GM10248 (cell line): ENCODE data around the gene NUMB.

Experiments
- CTCF ChIA-PET: fragments of 300-600 bp; sonication (Branson Sonifier 250); formaldehyde crosslinking; extraction: SDS; loops from one replicate; lab custom pipeline; 2021; ENCODE audit warnings: antibody characterized with exemption; lab: Yijun Ruan, JAX
- POLR2A ChIA-PET: fragments of 350-650 bp; sonication (Branson Sonifier 250); formaldehyde crosslinking; extraction: SDS; loops from one replicate; lab custom pipeline; 2020; ENCODE audit warnings: antibody characterized with exemption; lab: Yijun Ruan, JAX
- DNase-seq: peaks from one replicate; pipeline ENCODE4 v3.0.0; 2012; ENCODE audit errors: extremely low spot score
- TF ChIP-seq, protein P1 (sequence below): IDR thresholded peaks from 2 replicates; pipeline ENCODE4 v1.5.1; 2012; ENCODE audit warnings: mild to moderate bottlenecking, low read depth; ENCODE audit errors: extremely low read depth, missing control alignments, control extremely low read depth

NUMB gene

GRCh38 chr14:73458183-73458976 is at the start of gene NUMB:
TSS of gene NUMB (minus strand) at chr14:73458546. CDS start at chr14:73355751, 102,795 bp downstream.
- POLR2A ChIA-PET = interaction anchor here (0.6 kb wide), 3 partner anchors 15 to 493 kb away, joined by 3 to 4 read pairs (median 3); no protein-coding TSS in a partner anchor
- TF ChIP-seq, protein P1, sequence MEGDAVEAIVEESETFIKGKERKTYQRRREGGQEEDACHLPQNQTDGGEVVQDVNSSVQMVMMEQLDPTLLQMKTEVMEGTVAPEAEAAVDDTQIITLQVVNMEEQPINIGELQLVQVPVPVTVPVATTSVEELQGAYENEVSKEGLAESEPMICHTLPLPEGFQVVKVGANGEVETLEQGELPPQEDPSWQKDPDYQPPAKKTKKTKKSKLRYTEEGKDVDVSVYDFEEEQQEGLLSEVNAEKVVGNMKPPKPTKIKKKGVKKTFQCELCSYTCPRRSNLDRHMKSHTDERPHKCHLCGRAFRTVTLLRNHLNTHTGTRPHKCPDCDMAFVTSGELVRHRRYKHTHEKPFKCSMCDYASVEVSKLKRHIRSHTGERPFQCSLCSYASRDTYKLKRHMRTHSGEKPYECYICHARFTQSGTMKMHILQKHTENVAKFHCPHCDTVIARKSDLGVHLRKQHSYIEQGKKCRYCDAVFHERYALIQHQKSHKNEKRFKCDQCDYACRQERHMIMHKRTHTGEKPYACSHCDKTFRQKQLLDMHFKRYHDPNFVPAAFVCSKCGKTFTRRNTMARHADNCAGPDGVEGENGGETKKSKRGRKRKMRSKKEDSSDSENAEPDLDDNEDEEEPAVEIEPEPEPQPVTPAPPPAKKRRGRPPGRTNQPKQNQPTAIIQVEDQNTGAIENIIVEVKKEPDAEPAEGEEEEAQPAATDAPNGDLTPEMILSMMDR = no peak
- CTCF ChIA-PET = interaction anchor here (0.8 to 2.2 kb wide), 8 partner anchors 9 to 163 kb away, joined by 3 to 9 read pairs (median 4); no protein-coding TSS in a partner anchor

DNA sequence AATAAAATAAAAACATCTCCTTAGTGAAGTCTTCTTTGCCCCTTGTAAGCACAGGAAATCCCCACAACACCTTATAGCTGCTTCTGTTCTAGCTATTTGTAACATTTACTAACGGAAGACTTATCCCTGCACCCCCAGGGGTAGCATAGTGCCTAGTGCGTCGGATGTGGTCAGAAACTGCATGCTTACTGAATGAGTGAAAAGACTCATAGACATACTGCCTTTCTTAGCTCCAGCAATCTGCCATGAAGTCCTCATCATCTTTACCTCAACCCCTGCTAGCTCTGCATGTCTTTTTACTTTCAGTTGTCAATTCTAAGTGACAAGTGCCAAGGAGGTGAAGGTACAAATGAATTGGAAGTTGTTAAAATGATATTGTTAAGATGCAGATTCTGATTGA is 45.3 kb upstream of the NUMB start:
- no peak for DNase-seq
- TF ChIP-seq, protein P1 = no peak
- POLR2A ChIA-PET = interaction anchor here (0.7 kb wide), 1 partner anchor 9 kb away, joined by 6 read pairs; no protein-coding TSS in a partner anchor
- CTCF ChIA-PET = interaction anchor here (0.8 to 6.4 kb wide), 4 partner anchors 16 to 130 kb away, joined by 3 to 71 read pairs (median 4); no protein-coding TSS in a partner anchor

More at GRCh38 chr14:73458183-73458976, at the start of gene NUMB:
- peak; percentile 96 for DNase-seq

DNA sequence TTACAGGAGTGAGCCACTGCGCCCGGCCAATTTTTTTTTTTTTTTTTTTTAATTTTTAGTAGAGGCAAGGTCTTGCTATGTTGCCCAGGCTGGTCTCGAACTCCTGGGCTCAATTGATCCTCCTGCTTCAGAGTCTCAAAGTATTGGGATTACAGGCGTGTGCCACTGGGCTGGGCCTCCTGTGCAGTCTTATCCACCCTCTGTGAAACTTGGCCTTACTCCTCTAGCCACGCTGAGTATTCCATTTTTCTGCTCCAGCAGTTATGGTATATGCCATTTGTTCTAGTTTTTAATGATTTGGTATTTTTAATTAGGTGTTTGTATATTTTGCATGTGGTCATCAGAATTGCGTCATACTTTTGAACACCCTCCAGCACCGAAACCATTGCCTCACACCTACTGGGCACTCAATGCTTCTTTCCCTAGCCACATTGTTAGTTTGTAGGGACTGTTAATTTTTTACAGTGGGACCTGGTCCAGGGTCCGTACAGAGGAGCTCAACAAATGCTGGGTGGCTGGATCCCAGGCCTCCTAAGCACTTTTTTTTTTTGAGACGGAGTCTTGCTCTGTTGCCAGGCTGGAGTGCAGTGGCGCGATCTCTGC is 43.8 kb upstream of the NUMB start:
- POLR2A ChIA-PET = no interaction called here
- TF ChIP-seq, protein P1 = no peak
- DNase-seq = no peak
- CTCF ChIA-PET = interaction anchor here (0.8 to 1.1 kb wide), 3 partner anchors 17 to 69 kb away, joined by 3 read pairs; no protein-coding TSS in a partner anchor

- CTCF ChIA-PET = interaction anchor here (1.4 to 1.8 kb wide), 3 partner anchors 8 to 132 kb away, joined by 5 to 15 read pairs (median 8); no protein-coding TSS in a partner anchor
- POLR2A ChIA-PET = no interaction called here
- DNase-seq = no peak
- TF ChIP-seq, protein P1 = no peak
Measured at GRCh38 chr14:73500360-73500759, 42.0 kb upstream of the NUMB start.

- ChIA-PET CTCF (interaction anchor here (1.3 to 5.4 kb wide), 2 partner anchors 14 to 22 kb away, joined by 5 to 45 read pairs; no protein-coding TSS in a partner anchor), POLR2A (no interaction called here)
- TF ChIP-seq, protein P1 = no peak
- DNase-seq = no peak
Measured at GRCh38 chr14:73494593-73494992, 36.2 kb upstream of the NUMB start.

DNA sequence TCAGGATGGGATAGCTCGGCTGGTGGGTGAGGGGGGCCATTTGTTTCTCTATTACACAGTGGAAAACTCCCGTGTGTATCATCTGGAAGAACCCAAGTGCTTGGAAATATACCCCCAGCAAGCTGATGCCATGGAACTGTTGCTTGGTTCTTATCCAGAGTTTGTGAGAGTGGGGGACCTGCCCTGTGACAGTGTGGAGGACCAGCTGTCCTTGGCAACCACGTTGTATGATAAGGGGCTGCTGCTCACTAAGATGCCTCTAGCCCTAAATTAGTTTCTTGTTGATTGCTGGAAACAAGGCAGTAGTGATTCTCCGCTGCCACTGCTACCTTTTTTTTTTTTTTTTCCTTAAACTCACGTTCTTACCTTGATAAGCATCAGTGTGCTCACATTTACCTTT is 34.3 kb upstream of the NUMB start:
- ChIA-PET POLR2A (no interaction called here), CTCF (no interaction called here)
- DNase-seq = no peak
- TF ChIP-seq, protein P1 = no peak
